Glutamatergic neuron (in vitro differentiated cells): ENCODE results near the gene LACTB. TPM values are rescaled to one million over a fixed set of nuclear protein-coding genes. Genes with fewer than 3 reads are reported as not detected.

Experiments
- DNase-seq: peaks from one replicate; pipeline ENCODE4 v3.0.0; 2022
- H3K27ac Mint-ChIP-seq: one replicate; pipeline ENCODE4 v1.8.0; 2020; ENCODE audit warnings: mild to moderate bottlenecking, mixed read lengths, inconsistent platforms; ENCODE audit not compliant: unreplicated experiment
- H3K27me3 Mint-ChIP-seq: one replicate; pipeline ENCODE4 v1.8.0; 2020; ENCODE audit warnings: mild to moderate bottlenecking, moderate library complexity, mixed read lengths, inconsistent platforms; ENCODE audit not compliant: unreplicated experiment
- H3K36me3 Mint-ChIP-seq: one replicate; pipeline ENCODE4 v1.8.0; 2020; ENCODE audit warnings: mild to moderate bottlenecking, mixed read lengths, inconsistent platforms; ENCODE audit not compliant: unreplicated experiment
- H3K4me1 Mint-ChIP-seq: one replicate; pipeline ENCODE4 v1.8.0; 2020; ENCODE audit warnings: mild to moderate bottlenecking, low read depth, mixed read lengths, inconsistent platforms; ENCODE audit not compliant: unreplicated experiment
- H3K4me3 Mint-ChIP-seq: one replicate; pipeline ENCODE4 v1.8.0; 2020; ENCODE audit warnings: mild to moderate bottlenecking, mixed read lengths, inconsistent platforms; ENCODE audit not compliant: unreplicated experiment
- H3K9me3 Mint-ChIP-seq: one replicate; pipeline ENCODE4 v1.8.0; 2020; ENCODE audit warnings: mild to moderate bottlenecking, moderate library complexity, mixed read lengths, inconsistent platforms; ENCODE audit not compliant: unreplicated experiment
- total RNA-seq: library from RNA; stranded (reverse); fragmentation: NEBNext Ultra II Directional; extraction: Animal tissue kit (Norgen Biotek cat#: 25700); gene quantifications from one replicate; pipeline ENCODE4 v1.2.1, GENCODE V29; 2021; ENCODE audit not compliant: unreplicated experiment
- TF ChIP-seq, protein P1 (sequence below): fragments of 200-600 bp; sonication (generic); IDR thresholded peaks from one replicate; pipeline ENCODE4 v1.5.0; 2021; ENCODE audit not compliant: partially characterized antibody, unreplicated experiment

Gene LACTB
- total RNA-seq, 1 donor from 2014 or later: 20.1 TPM

DNA sequence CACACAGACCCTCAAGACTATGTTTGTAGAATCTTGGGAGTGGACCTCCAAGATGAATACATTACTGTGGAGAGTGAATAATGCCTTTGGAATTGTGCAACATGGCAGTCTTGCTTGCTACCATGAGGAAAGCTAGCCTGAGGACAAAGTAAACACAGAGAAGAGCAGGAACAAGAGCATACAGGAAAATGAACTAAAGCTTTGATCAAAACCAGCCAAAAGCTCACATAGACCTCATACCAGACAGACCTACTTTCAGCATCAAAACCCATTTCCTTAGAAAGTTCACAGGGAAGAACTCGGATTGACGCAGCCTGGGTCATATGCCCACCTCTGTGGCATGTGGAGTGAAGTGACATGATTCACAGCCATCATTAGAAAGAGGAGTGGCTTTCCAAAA lies 64.4 kb downstream of the LACTB start:
- no peak overlapping the region for H3K4me3 Mint-ChIP-seq
- H3K9me3 Mint-ChIP-seq: no peaks in the 10 kb centered on the region
- H3K36me3 Mint-ChIP-seq: no peaks in the 10 kb centered on the region
- H3K27ac Mint-ChIP-seq: peak overlapping the region; percentile 70
- no peak for DNase-seq
- TF ChIP-seq, protein P1, sequence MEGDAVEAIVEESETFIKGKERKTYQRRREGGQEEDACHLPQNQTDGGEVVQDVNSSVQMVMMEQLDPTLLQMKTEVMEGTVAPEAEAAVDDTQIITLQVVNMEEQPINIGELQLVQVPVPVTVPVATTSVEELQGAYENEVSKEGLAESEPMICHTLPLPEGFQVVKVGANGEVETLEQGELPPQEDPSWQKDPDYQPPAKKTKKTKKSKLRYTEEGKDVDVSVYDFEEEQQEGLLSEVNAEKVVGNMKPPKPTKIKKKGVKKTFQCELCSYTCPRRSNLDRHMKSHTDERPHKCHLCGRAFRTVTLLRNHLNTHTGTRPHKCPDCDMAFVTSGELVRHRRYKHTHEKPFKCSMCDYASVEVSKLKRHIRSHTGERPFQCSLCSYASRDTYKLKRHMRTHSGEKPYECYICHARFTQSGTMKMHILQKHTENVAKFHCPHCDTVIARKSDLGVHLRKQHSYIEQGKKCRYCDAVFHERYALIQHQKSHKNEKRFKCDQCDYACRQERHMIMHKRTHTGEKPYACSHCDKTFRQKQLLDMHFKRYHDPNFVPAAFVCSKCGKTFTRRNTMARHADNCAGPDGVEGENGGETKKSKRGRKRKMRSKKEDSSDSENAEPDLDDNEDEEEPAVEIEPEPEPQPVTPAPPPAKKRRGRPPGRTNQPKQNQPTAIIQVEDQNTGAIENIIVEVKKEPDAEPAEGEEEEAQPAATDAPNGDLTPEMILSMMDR: no peak
- peaks cover 21% of the 10 kb centered on the region for H3K4me1 Mint-ChIP-seq
- peaks cover 4% of the 10 kb centered on the region for H3K27me3 Mint-ChIP-seq

DNA sequence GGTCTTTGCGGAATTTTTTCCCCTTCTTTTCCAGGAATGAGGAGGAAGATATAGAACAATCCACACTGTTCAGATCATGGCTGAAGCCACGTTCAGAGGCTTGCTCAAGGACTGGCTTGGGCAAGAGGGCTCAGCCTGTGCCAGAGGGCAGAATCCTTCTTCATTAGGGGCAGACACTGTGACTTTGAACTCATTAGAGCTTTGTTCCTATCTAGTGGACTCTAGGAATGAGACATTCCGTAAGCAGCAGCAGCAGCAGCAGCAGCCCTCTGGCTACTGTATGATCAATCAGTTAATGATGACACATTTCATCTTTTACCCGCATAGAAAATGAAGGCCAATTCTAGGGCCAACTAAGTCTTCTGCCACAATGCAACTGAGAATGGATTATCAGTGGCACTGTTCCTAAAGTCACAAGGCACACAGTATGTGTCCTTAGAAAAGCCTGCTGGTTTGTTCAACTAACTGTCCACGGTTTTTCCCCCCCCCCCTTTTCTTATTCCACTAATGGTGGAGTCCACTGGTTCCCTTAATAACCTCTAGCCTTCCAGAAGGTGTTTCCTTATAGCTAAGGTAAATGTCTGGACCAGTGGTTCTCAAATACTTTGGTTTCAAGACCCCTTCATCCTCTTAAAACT lies 66.0 kb downstream of the LACTB start:
- Mint-ChIP-seq H3K27me3 (peaks cover 7% of the 10 kb centered on the region), H3K36me3 (no peaks in the 10 kb centered on the region), H3K4me3 (peak overlapping the region; percentile 91), H3K4me1 (peaks cover 32% of the 10 kb centered on the region), H3K27ac (peak overlapping the region; percentile 79), H3K9me3 (no peaks in the 10 kb centered on the region)
- DNase-seq: no peak
- TF ChIP-seq, protein P1: no peak

DNA sequence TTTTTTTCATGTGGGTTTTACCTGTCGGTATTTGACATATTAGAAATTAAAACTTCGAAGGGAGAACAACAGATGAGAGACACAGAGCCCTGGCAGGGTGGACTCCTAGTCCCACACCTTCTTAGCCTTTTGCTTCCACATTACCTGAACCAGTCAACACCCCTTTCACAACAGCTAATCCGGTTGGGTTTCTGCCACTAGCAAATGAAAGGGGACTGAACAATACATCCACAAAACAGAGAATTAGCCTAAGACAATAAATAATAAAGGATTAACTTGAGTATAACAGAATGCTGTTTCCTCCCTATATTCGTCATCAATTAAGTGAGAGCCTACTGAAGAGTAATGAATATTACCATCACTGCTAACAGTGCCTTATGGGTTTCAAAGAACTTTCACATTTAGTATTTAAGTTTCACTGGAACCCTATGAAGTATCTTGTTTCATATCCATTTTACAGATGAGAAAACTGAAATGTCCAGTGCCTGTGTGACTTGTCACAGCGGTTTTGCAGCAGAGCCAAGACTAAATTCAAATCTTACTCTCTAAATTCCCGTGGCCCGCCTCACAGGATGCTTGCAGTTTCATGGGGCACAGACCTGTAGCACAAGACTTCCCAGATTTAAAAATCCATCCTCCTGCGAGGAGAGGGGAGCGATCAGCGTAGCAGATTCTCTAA lies 66.7 kb downstream of the LACTB start:
- no peak for DNase-seq
- H3K36me3 Mint-ChIP-seq: no peaks in the 10 kb centered on the region
- peak overlapping the region; percentile 94 for H3K27ac Mint-ChIP-seq
- peaks cover 7% of the 10 kb centered on the region for H3K27me3 Mint-ChIP-seq
- H3K4me3 Mint-ChIP-seq: peak overlapping the region; percentile 91
- no peaks in the 10 kb centered on the region for H3K9me3 Mint-ChIP-seq
- peaks cover 32% of the 10 kb centered on the region for H3K4me1 Mint-ChIP-seq
- TF ChIP-seq, protein P1: no peak

DNA sequence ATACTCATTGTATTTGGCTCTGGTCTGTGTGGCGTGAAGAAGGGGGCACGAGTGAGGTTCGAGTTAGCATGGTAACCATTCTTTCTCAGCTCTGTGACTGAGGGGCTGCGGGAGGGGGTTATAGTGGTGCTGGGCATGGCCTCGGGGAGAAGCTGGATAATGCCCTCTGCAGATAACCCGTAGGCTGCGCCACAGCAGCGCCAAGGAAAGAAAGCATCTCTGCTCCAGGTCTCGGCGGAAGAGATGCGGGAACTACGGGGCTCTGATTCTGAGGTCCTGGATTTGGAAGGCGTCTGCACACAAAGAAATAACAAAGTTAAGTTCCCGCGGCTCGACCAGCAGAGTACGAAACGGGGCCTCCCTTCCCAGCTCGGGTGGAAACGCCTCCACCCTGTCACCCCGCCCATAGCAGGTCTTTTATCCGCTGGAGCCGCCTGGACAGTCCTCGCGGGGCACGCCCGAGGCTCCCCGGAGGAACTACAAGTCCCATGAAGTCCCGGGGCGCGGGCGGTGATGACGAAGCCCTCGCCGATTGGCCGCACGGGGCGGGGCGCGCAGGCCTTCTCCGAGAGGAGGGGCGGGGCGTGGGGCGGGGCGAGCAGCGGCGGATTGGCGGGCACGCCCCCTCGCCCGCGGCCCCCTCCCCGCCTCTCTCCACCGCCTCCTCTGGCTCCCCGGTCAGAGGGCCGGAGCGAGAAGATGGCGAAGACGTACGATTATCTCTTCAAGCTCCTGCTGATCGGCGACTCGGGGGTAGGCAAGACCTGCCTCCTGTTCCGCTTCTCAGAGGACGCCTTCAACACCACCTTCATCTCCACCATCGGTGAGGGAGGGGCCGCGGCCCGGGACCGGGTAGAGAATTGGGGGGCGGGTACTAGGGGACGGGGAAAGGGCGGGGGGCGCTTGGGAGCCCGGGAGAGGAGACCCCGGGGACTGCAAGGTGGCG lies 67.5 kb downstream of the LACTB start, which contains the start of gene RAB8B:
Gene RAB8B (plus strand): TSS at position 681 of the 946 bp plus-strand sequence. CDS start 19 bp downstream, at position 700.
- Mint-ChIP-seq H3K4me1 (peaks cover 36% of the 10 kb centered on the region), H3K27me3 (peaks cover 7% of the 10 kb centered on the region), H3K9me3 (no peaks in the 10 kb centered on the region), H3K27ac (peak within 1 kb of the TSS; percentile 94), H3K36me3 (no peaks in the 10 kb centered on the region), H3K4me3 (peak within 1 kb of the TSS; percentile 94)
- peak; percentile 100 for DNase-seq
- TF ChIP-seq, protein P1: no peak
